ENCODE results near the gene EIF5A. TPM values are rescaled to one million over a fixed set of nuclear protein-coding genes. Genes with fewer than 3 reads are reported as not detected.
A peak's percentile ranks its signal among the peaks of the same experiment; 100 is the strongest.

The EIF5A gene
- total and polyA plus RNA-seq, 9 of the 15 experiments (the other 6 are each of a cell fraction or from before 2014, with no cell fraction given) = 22.9 to 1,163 (median 772) TPM

DNA sequence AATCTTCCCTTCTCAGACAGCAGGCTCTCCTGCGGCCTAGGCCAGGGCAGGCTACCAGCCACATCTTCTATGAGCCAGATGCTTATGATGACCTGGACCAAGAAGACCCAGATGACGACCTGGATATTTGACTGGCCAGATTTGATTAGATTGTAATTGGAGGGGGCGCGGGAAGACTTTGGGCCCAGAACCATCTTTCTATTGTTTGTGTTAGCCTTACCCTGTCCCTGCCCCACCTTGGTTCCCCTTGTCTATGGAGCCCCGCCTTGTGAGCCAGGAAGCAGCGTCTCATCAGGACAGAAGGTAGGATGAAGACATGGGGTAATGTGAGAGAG is 47.9 kb upstream of the EIF5A start:
- Histone ChIP-seq H4K20me1 (replicated peaks; ENCODE audit: control insufficient read depth, insufficient read depth, low read length) (no peaks in the 10 kb centered on the region), H3K36me3 (ENCODE audit: control insufficient read depth, insufficient read depth, low read length) (peaks cover 52% of the 10 kb centered on the region; the same call in 2 of the 3 replicates), H3K9ac (ENCODE audit: insufficient read depth in 1 of 2, low read depth in 2 of 2, low read length in 2 of 2) (no peak overlapping the region), H3K9me1 (ENCODE audit: control insufficient read depth, insufficient read depth, low read length) (no peaks in the 10 kb centered on the region), H2AFZ (ENCODE audit: low read depth, low read length) (no peak overlapping the region), H3K4me2 (ENCODE audit: insufficient read depth, low read length) (no peak overlapping the region), H3K27ac (ENCODE audit: extremely low read depth, low read depth, low read length) (no peak overlapping the region), H3K9me3 (replicated peaks; ENCODE audit: control insufficient read depth, insufficient read depth, low read depth, low read length) (no peaks in the 10 kb centered on the region), H3K4me3 (no peak overlapping the region), H3K4me1 (replicated peaks in 1 of 2; ENCODE audit: control insufficient read depth in 2 of 2, insufficient read depth in 2 of 2, low read length in 2 of 2) (peaks cover 8 to 35% of the 10 kb centered on the region in 2 experiments; a peak in 4 of 5 replicates), H3K27me3 (ENCODE audit: control insufficient read depth in 2 of 2, insufficient read depth in 2 of 2, low read length in 2 of 2) (no peaks in the 10 kb centered on the region), H3K79me2 (ENCODE audit: control insufficient read depth, insufficient read depth, low read length) (no peaks in the 10 kb centered on the region)
- ChIA-PET CTCF (ENCODE audit: low intra/inter-chr PET ratio) (no interaction called here), POLR2A (interaction anchor here (0.6 to 1.6 kb wide), 4 partner anchors 8 to 651 kb away, joined by 3 to 10 read pairs (median 4); partner anchors contain the start of genes CTDNEP1 and GABARAP)
- in situ Hi-C loops (cut with MboI) = no loop called here
- WGBS (ENCODE audit: insufficient coverage, low coverage, missing lambda C conversion rate) = 91% methylated on average over 6 of the region's 6 CpGs
- intact Hi-C loops (cut with micrococcal nuclease) = no loop called here
- DNase-seq (ENCODE audit: extremely low read depth in 1 of 4, low spot score in 3 of 4) (no peak), FAIRE-seq (no peak), ATAC-seq (no peak)
- TF ChIP-seq ATF2 (CRISPR knock-in tag; IDR thresholded peaks at IDR 0.05) (no peak), HLTF (IDR thresholded peaks at IDR 0.05) (no peak), U2AF2 (optimal IDR thresholded peaks at IDR 0.05; ENCODE audit: low read depth, low read length) (no peak)
- no TSS peak for BruUV-seq (replicated peaks)

- DNase-seq (ENCODE audit: extremely low read depth in 1 of 4, low spot score in 3 of 4) (no peak), FAIRE-seq (no peak), ATAC-seq (no peak)
- Histone ChIP-seq H2AFZ (ENCODE audit: low read depth, low read length) (no peak overlapping the region), H3K27ac (ENCODE audit: extremely low read depth, low read depth, low read length) (no peak overlapping the region), H3K79me2 (ENCODE audit: control insufficient read depth, insufficient read depth, low read length) (no peaks in the 10 kb centered on the region), H3K36me3 (ENCODE audit: control insufficient read depth, insufficient read depth, low read length) (peaks cover 47% of the 10 kb centered on the region; the same call in 2 of the 3 replicates), H3K9me1 (ENCODE audit: control insufficient read depth, insufficient read depth, low read length) (no peaks in the 10 kb centered on the region), H3K4me1 (replicated peaks in 1 of 2; ENCODE audit: control insufficient read depth in 2 of 2, insufficient read depth in 2 of 2, low read length in 2 of 2) (peaks cover 10 to 35% of the 10 kb centered on the region in 2 experiments; a peak in 4 of 5 replicates), H3K9ac (ENCODE audit: insufficient read depth in 1 of 2, low read depth in 2 of 2, low read length in 2 of 2) (no peak overlapping the region; a peak in 1 of 4 replicates), H3K4me3 (no peak overlapping the region), H3K4me2 (ENCODE audit: insufficient read depth, low read length) (no peak overlapping the region), H3K27me3 (ENCODE audit: control insufficient read depth in 2 of 2, insufficient read depth in 2 of 2, low read length in 2 of 2) (no peaks in the 10 kb centered on the region), H3K9me3 (replicated peaks; ENCODE audit: control insufficient read depth, insufficient read depth, low read depth, low read length) (no peaks in the 10 kb centered on the region), H4K20me1 (replicated peaks; ENCODE audit: control insufficient read depth, insufficient read depth, low read length) (no peaks in the 10 kb centered on the region)
- CTCF ChIA-PET (ENCODE audit: low intra/inter-chr PET ratio) = no interaction called here
- TF ChIP-seq SUPT5H (IDR thresholded peaks at IDR 0.05) (0 out of 2 replicates have a peak, but pooled peaks have one; percentile 46), ADNP (tag; IDR thresholded peaks at IDR 0.05) (no peak), ZNF318 (IDR thresholded peaks at IDR 0.05; ENCODE audit: borderline replicate concordance in 1 of 2, low read depth in 1 of 2) (no peak)
- intact Hi-C loops (cut with micrococcal nuclease) (no loop called here), in situ Hi-C loops (cut with MboI) (no loop called here)
- POLR2A ChIA-PET = interaction anchor here (0.6 to 1.6 kb wide), 4 partner anchors 9 to 651 kb away, joined by 3 to 10 read pairs (median 4); partner anchors contain the start of genes CTDNEP1 and GABARAP
- WGBS (ENCODE audit: insufficient coverage, low coverage, missing lambda C conversion rate) = 100% methylated on average over 2 of the region's 4 CpGs
- BruUV-seq (replicated peaks) = no TSS peak
Measured at GRCh38 chr17:7260151-7260550, 47.3 kb upstream of the EIF5A start.
